GM04504 (cell line): ENCODE data around the gene GGT5.
"Not testable (repeated sequence)": the region's sequence is repeated elsewhere in the genome, so short reads cannot be mapped to it uniquely, and the experiment has no call there.

Experiments used
- DNase-seq: peaks from one replicate; pipeline ENCODE4 v3.0.0-alpha.2; 2012; ENCODE audit warnings: low read depth

GGT5 gene

DNA sequence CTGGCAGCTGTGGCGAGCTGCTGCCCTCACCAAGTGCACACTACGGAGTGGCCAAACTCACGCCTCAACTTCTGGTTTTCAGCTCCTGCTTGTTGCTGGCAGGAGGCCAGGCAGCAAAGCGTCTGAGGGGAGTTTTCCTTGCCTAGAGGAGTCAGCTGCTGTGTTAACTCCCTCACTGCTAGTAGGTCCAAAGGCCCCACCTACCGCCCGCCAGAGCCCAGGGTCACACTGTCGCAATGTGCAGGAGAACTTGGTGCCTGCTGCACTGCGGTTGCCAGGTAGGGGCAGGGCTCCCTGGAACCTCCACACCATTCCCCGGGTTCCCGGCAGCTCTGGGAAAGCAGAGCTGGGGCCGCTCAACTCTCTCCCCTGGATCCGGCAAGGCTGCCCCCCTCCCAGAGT is at the start of gene GGT5:
TSS of gene GGT5 (minus strand) at position 53 of the 402 bp plus-strand sequence. CDS start 357 bp downstream, outside the sequence.
- not testable (repeated sequence) for DNase-seq

GRCh38 chr22:24292202-24292830 is 47.4 kb upstream of the GGT5 start:
- DNase-seq = not testable (repeated sequence)

DNA sequence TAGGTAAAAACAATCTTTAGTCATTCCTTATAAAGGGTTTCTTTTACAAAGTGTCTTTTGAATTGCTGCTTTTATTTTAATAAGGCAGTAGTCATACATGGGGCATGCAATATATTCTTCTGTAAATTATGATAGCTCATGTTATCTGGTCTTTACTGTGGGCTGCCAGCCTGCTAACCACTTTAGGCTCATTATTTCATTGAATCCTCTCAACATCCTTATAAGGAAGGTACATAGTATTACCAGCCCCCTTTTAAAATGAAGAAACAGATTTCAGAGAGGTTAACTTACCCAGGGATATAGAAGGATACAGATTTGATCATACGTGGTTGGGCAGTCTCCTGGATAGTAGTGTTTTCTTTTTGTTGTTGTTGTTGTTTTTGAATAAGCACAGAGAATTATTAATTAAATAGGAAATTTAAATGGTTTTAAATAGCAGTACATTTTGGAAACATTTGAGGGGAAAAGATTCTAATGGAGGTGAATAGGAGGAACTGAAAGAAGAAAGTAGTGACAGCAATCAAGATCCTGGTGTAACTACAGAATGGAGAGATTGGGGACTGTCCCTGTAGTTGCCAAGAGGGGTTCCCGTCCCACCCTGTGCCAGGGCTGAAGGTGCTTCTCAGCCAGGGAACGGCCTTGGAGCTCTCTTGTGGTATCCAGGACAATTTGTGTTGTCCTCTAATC is 46.8 kb upstream of the GGT5 start:
- DNase-seq = no peak

DNA sequence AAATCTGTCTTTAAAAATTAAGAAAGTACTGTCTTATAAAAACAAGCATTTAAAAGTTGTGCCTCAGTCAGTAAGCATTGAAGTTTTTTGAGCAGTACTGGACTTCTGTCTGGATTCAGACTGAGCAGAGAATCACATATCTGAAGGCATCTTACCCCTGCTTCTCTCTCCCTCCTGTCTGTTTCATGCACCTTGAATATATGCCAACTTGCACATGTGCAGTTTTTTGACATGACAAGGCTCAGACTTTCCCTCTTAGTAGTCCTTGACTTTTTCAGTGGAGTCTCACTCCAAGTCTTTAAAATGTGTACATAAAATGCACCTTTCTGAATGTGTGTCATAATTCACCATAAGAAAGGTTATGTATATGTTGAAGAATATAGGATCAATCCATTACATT is 45.6 kb upstream of the GGT5 start:
- no peak for DNase-seq

GRCh38 chr22:24289741-24290163 is 44.9 kb upstream of the GGT5 start:
- no peak for DNase-seq

GRCh38 chr22:24289114-24289513 is 44.2 kb upstream of the GGT5 start:
- DNase-seq = peak; percentile 87

- not testable (repeated sequence) for DNase-seq
These were observed 42.9 kb upstream of the GGT5 start for GRCh38 chr22:24287801-24288200.

GRCh38 chr22:24287212-24287611 is 42.3 kb upstream of the GGT5 start:
- DNase-seq = not testable (repeated sequence)

- DNase-seq = no peak
These were observed 40.4 kb upstream of the GGT5 start for GRCh38 chr22:24285245-24285644.

- no peak for DNase-seq
These were observed 39.9 kb upstream of the GGT5 start for GRCh38 chr22:24284747-24285203.

DNA sequence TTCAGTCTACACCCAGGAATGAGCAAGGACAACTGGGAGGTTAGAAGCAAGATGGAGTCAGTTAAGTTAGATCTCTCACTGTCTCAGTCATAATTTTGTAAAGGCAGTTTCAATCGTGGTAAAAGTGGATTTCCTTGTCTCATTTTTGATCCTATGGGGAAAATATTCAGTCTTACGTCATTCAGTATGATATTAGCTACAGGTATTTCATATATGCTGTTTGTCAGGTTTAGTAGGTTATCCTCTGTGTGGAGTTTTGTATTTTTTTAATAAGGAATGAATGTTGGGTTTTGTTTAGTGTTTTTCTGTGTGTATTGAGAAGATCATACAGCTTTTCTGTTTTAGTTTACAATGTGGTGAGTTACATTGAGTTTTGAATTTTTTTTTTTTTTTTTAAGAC is 37.5 kb upstream of the GGT5 start:
- DNase-seq = no peak

GRCh38 chr22:24280363-24280762 is 35.5 kb upstream of the GGT5 start:
- DNase-seq = not testable (repeated sequence)

- not testable (repeated sequence) for DNase-seq
These were observed 30.0 kb upstream of the GGT5 start for GRCh38 chr22:24274696-24275405.

DNA sequence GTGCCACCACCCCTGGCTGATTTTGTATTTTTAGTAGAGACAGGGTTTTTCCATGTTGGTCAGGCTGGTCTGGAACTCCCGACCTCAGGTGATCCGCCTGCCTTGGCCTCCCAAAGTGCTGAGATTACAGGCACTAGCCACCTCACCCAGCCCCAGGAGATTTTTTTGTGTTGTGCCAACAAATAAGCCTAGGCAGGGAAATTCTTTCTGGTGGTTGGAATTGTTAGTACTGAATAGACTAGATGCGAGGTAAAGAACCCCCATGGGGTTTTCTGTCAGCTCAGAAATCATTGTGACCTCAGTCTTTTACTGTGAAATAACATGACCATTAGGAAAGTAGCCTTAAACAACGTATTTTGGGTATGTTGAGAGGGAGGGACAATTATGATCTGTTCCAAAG is 29.0 kb upstream of the GGT5 start:
- not testable (repeated sequence) for DNase-seq

GRCh38 chr22:24273031-24273430 is 28.1 kb upstream of the GGT5 start:
- DNase-seq = not testable (repeated sequence)

DNA sequence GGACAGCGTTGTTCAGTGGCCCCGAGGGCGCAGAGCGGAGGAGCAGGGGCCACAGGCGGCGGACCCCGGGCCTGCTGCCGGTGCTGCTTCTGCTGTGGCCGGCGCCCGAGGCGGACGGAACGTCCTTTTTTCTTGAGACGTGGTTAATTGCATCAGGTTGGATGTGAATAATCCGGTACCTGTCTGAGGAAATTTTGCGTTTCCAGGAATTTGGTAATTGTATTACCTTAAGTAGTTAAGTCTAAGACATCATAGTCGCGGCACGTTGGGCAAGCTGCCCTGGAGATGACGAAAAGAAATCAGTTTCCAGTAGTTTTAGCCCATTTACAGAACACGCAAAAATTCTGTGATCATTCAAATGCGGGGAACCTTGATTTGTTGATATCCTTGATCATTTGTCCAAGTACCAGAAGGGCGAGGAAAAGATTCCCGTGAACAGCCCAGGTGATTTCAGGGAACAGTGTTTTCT is 26.5 kb upstream of the GGT5 start:
- no peak for DNase-seq

GRCh38 chr22:24270556-24271385 is 25.9 kb upstream of the GGT5 start, which contains the start of gene SPECC1L:
Gene SPECC1L (plus strand): TSS chr22:24270831. CDS start chr22:24302232, 31,401 bp downstream.
- DNase-seq = peak; percentile 85

DNA sequence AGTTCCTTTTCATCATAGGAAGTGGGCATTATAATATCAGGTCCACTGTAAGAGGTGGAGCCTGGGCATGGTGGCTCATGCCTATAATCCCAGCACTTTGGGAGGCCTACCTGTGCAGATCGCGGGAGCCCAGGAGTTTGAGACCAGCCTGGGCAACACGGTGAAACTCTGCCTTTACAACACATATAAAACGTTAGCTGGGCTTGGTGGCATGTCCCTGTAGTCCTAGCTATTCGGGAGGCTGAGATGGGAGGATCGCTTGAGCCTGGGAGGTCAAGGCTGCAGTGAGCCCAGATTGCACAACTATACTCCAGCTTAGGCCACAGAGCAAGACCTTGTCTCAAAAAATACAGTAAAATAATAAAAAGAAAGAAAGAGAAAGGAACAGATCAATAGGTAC is 21.6 kb upstream of the GGT5 start:
- not testable (repeated sequence) for DNase-seq

GRCh38 chr22:24265734-24266133 is 20.9 kb upstream of the GGT5 start:
- DNase-seq = no peak

DNA sequence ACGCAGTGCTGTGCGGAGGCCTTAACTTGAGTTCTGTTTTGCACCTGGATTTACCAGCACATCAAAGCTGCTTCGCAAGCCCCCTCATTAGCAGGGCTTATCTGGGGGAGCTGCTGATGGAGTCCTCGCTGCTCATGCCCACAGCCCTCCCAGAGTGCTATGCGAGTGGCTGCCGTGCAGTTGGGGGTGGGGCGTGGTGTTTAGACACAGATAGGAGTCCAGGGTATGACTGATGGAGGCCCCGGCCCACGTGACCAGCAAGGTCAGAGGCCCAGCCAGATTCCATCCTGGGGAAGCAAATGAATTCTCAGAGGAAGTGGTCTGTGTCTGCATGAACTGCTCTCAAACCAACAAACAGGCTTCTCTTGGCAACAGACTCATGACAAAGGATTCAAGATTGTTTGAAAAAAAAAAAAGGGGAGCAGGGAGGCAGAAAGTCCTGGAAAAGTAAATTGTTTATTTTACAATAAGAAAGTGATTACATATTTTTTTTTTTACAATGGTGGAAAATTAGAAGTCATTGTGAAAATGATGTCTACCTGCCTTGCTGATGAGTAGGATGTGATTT is 19.5 kb upstream of the GGT5 start:
- not testable (repeated sequence) for DNase-seq

DNA sequence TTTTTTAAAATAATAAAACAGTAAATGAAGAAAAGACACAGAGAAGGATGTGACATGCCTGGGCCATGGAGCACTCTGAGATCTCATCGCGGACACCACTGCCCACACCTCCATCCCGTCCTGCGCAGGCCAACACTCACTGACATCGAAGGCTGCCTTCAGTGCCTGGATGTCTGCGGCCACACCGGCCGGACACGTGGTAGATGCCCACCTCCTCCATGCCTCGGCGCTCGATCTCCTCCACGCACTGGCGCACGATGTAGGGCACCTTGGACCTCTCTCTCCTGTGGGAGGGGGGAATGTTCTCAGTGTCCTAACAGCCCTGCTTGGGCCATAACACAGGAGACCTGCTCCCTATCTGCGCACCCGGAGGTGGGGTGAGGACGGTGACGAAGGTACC is 18.6 kb upstream of the GGT5 start:
- not testable (repeated sequence) for DNase-seq
